T-helper 2 cell treated with Interferon-gamma antibody and Interleukin-4, amounts not matched to agents 100 ng/mL and 5 ng/mL, for 36 hours (primary cell): ENCODE data around the gene EXOC2. TPM values are rescaled to one million over a fixed set of nuclear protein-coding genes. Genes with fewer than 3 reads are reported as not detected.

Source experiments
- intact Hi-C: fragments of 100-400 bp; cut with micrococcal nuclease; formaldehyde crosslinking; loops from one replicate; pipeline ENCODE4 v1.15.1; 2023
- total RNA-seq: library from RNA; stranded (reverse); gene quantifications from 2 replicates; pipeline ENCODE4 v1.2.3, GENCODE V29; 2022

The EXOC2 gene
- total RNA-seq, 1 donor from 2014 or later = 34.7 TPM

- intact Hi-C loops = no loop called here
Observed at GRCh38 chr6:435441-436307, 257.3 kb downstream of the EXOC2 start.

Other genes with a start within 250 kb of the EXOC2 start
- 1.3 and 1.4 TPM in 2 replicates for gene HUS1B, start 36.0 kb downstream of the EXOC2 start, total RNA-seq